Urinary bladder (tissue), 4 donors: ENCODE data around the gene KLHL35. TPM values are rescaled to one million over a fixed set of nuclear protein-coding genes. Genes with fewer than 3 reads are reported as not detected.

Experiments used
- DNase-seq: peaks from one replicate; pipeline ENCODE4 v3.0.0-alpha.2; 2015; ENCODE audit errors: extremely low spot score
- H3K27ac ChIP-seq: one replicate; pipeline ENCODE4 v1.5.1; 2013; ENCODE audit warnings: low read depth, mild to moderate bottlenecking, moderate library complexity
- H3K36me3 ChIP-seq: one replicate; pipeline ENCODE4 v1.6.1; 2013; ENCODE audit warnings: mild to moderate bottlenecking, moderate library complexity; ENCODE audit not compliant: insufficient read depth
- H3K4me1 ChIP-seq: one replicate; pipeline ENCODE4 v1.6.1; 2013; ENCODE audit warnings: mild to moderate bottlenecking, moderate library complexity; ENCODE audit not compliant: insufficient read depth
- H3K4me3 ChIP-seq: one replicate; pipeline ENCODE4 v1.5.1; 2013; ENCODE audit warnings: low read depth, low read length
- WGBS: extraction: QIAGEN DNeasy Blood & Tissue Kit; methylation state at CpG from one replicate; pipeline ENCODE4 v1.1.7; 2013; 5-methylcytosine and 5-hydroxymethylcytosine counted together
- polyA plus RNA-seq: library from polyadenylated mRNA; stranded (reverse); fragments of 200-250 nt; gene quantifications from one replicate; pipeline ENCODE4 v1.2.3, GENCODE V29; 2013
- total RNA-seq: library from RNA; depleted of rRNA; stranded (reverse); fragments of >200 nt; gene quantifications from one replicate; pipeline ENCODE4 v1.2.3, GENCODE V29; 2014
- donor health status: healthy with polysubstance abuse.
- donor health status: healthy.

The KLHL35 gene
- total and polyA plus RNA-seq, 2 donors: 0.39 to 1.7 TPM

DNA sequence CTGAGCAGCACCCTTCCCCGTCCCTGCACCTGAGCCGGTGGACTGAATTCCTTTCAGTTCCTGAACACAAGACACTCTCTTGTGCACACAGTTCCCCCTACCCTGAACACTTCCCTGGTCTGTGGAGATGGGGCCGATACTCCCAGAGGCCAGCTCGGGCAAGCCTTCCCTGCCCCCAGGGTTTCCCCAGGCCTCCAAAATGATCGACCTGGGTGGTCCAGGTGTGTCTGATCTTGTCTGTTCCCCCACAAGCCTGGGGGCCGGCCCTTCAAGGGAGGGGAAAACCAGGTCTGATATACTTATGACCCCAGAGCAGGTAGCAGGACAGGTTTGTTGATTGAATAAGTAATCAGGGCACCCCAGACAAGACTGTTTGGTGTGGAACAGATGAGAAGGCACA lies 40.7 kb upstream of the KLHL35 start:
- no peak for DNase-seq
- 83% methylated on average over 6 of the region's 6 CpGs for WGBS
- H3K36me3 ChIP-seq: no peaks in the 10 kb centered on the region
- no peak overlapping the region for H3K27ac ChIP-seq
- H3K4me1 ChIP-seq: no peaks in the 10 kb centered on the region
- H3K4me3 ChIP-seq: no peak overlapping the region

DNA sequence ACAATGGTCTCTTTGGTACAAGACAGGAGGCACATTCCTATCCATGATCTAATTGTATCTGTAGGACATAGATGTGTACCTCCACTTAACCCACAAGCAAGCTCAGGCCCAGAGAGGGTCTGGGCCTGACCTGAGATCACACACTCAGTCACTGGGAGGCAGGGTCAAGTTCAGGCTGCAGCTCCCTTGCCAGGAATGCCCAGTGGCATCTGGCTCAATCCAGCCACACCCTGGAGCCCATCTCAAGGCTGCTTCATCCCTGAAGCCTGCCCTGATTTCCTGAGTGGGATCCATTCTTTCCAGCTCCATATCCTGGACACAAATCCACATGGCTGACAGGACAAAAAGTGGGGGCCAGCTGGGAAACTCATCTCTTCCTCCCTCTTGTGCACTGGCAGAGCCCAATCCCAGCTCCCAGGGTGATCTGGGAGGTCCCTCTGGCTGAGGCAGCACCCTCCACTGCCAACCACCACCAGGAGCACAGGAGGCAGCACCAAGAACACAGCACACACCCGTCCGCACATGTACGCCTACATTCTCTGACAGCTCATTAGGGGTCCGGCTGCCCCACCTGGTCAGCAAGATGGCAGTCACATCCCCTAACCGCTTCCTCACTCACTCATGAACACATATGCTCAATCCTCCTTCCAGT lies 39.2 kb upstream of the KLHL35 start:
- Histone ChIP-seq H3K27ac (no peak overlapping the region), H3K4me1 (no peaks in the 10 kb centered on the region), H3K4me3 (no peak overlapping the region), H3K36me3 (no peaks in the 10 kb centered on the region)
- DNase-seq: no peak
- WGBS: 97% methylated on average over 5 of the region's 5 CpGs

DNA sequence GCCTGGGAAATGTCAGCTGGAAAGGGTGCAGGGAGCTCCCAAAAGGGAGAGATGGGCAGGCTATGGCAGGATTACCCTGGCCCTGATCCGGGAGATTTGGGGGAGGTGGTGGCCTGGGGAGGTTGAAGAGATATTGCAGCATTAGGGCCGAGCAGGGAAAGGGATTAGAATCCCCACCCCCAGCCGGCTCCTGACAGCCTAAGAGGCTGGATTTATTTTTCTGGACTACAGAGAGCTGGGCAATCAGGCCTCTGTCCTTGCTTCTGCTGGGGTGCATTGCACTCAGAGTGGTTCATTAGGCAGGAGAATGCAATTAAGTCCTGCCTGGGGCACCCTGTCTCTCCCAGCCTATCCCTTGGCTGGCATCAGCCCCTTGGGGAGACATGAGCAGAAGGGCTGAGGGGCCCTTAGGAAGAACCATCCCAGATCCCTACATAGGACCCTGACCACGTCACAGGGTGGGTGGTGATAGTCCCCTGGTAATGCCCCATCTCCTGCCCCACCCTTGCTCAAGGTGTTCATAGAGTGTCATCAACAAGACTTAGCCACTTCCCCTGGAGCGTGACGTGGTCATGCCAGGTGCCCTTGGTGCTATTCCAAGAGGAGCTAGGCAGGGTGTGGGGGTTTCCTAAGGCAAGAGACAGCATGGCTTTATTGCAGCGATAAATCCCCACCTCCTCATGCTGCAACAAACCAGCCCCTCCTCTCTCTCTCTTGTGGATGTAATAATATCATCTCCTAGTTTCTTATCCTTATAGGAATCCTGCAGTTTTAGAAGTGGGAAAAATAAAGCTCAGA lies 38.4 kb upstream of the KLHL35 start:
- no peak overlapping the region for H3K27ac ChIP-seq
- 82% methylated on average over 7 of the region's 7 CpGs for WGBS
- no peak for DNase-seq
- H3K4me1 ChIP-seq: no peaks in the 10 kb centered on the region
- no peaks in the 10 kb centered on the region for H3K36me3 ChIP-seq
- H3K4me3 ChIP-seq: no peak overlapping the region

DNA sequence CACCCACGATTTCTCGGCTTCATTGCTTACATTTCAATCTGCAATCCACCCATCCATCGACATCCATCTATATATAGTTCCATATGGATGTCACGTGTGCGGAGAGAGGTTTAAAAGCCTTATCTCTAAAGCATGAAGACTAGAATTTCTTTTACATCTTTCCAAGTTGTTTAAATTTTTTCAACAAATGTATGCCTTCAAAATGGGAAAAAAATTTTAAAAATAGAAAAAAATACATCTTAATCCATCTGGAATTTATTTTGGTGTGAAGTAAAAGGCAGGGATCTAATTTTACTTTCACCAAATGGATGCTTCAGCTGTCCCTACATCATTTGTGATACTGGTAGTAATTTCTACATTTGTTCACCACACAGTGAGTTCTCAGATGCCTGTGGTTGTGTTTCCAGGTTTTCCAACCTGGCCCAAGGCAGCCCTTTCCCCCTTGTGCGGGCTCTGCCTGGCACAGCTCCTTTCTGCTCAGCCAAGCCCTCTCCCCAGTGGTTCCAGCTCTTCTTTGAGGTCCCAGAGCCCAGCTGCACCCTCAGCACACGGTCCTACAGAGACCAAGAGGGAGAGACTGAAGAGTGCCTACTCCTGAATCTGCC lies 37.6 kb upstream of the KLHL35 start:
- no peaks in the 10 kb centered on the region for H3K36me3 ChIP-seq
- H3K4me1 ChIP-seq: no peaks in the 10 kb centered on the region
- H3K4me3 ChIP-seq: no peak overlapping the region
- no peak for DNase-seq
- no peak overlapping the region for H3K27ac ChIP-seq
- WGBS: 89% methylated on average over 7 of the region's 7 CpGs

DNA sequence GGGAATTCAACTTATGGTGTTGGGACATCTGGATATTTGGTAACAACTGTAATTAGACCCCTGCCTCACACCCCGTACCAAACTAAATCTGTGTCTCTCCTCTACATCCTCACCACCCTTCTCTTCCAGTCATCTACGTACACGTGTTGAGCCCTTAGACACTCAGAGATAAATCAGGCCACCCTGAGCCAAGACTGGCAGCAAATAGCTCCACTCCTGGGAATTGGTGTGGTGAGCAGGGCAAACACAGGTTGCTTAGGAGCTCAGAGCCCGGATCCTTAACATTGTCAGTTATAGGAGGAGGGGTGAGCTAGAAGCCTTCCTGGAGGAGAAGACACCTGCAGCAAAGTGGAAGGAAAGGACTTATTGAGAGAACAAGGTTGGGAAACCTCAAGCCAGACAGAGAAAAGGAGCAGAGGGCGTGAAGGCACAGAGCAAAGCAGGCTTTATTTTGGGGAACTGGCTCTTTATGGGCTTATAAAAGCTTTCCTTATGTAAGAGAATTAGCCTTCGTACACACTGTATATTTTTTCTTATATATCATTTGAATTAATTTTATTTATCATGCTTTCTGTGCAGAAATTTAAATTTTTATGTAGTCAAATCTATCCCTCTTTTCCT lies 36.9 kb upstream of the KLHL35 start:
- Histone ChIP-seq H3K4me3 (no peak overlapping the region), H3K4me1 (no peaks in the 10 kb centered on the region), H3K36me3 (no peaks in the 10 kb centered on the region), H3K27ac (no peak overlapping the region)
- 92% methylated on average over 6 of the region's 6 CpGs for WGBS
- DNase-seq: no peak

DNA sequence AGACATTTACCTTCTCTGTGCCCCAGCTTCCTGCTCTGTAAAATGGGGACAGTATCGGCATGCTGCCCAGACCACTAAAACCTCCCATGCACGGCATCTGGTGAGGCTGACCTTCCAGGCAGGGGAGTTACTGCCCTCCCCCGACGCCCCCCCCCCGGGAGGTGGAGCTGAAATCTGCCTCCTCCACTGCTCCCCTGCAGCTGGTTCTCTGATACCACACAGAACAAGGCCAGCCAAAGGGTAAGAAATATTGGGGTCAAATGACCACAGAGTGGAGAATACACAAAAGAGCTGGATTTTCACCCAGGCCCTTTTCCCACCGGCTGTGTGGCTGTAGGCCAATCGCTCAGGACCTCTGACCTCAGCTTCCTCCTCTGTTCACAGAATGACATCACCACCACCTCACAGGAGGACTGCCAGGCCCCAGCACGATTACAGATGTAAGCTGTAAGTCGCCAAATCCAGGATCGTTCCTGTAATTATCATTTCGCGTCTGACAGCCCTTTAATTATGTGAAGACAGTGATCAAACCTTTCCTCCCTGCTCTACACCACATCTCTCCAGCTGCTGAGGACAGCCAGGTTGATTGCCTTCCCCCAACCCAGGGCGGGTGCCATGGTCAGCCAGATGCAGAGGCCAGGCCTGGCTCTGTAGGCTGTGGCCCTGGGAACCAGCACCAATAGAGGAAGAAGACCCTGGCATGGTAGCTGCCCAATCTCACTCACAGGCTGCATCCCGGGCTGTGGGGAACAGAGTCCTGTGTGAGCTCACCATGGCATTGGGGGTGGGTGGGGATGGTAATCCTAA lies 35.7 kb upstream of the KLHL35 start:
- DNase-seq: no peak
- no peaks in the 10 kb centered on the region for H3K4me1 ChIP-seq
- H3K4me3 ChIP-seq: no peak overlapping the region
- no peak overlapping the region for H3K27ac ChIP-seq
- H3K36me3 ChIP-seq: no peaks in the 10 kb centered on the region
- 47% methylated on average over 14 of the region's 14 CpGs for WGBS

DNA sequence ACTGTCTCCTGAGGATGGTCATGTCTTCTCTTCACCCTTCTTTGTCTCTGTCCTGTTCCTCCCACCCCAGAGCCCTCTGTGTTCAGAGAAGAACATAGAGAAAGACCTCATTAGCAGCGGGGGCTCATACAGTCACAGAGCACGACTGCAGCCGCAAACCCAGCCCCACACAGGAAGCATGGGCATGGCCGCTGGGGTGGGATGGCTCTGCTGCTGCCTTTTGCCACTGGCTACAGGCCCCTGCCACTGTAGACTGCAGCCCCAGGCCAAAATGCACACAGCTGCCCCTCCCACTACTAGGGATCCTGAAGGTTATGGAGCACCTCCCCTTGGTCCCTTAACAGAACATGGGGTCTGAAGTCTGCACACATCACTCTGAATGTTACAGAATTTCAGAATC lies 34.9 kb upstream of the KLHL35 start:
- Histone ChIP-seq H3K4me3 (no peak overlapping the region), H3K36me3 (no peaks in the 10 kb centered on the region), H3K4me1 (no peaks in the 10 kb centered on the region), H3K27ac (no peak overlapping the region)
- 89% methylated on average over 4 of the region's 4 CpGs for WGBS
- DNase-seq: no peak

DNA sequence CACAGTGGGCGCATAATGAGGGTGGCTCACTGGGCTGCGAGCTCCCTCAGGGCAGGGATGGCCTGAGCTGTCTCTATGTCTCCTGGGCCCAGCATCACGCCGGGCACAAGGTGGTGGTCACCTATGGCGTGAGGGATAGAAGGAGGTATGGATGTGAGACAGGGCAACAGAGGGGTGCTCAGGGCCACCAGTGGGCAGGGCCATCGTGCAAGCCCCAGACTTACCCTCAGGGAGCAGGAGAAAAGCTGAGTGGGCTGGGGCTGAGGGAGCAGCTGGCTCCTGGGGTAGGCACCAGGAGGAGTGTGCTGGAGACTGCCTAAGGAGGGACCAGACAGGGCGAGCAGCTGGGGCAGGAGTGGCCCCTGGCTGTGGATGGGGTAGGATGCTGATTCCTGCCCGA lies 34.3 kb upstream of the KLHL35 start:
- no peaks in the 10 kb centered on the region for H3K36me3 ChIP-seq
- H3K4me1 ChIP-seq: no peaks in the 10 kb centered on the region
- no peak overlapping the region for H3K4me3 ChIP-seq
- DNase-seq: no peak
- no peak overlapping the region for H3K27ac ChIP-seq
- WGBS: 96% methylated on average over 8 of the region's 8 CpGs

DNA sequence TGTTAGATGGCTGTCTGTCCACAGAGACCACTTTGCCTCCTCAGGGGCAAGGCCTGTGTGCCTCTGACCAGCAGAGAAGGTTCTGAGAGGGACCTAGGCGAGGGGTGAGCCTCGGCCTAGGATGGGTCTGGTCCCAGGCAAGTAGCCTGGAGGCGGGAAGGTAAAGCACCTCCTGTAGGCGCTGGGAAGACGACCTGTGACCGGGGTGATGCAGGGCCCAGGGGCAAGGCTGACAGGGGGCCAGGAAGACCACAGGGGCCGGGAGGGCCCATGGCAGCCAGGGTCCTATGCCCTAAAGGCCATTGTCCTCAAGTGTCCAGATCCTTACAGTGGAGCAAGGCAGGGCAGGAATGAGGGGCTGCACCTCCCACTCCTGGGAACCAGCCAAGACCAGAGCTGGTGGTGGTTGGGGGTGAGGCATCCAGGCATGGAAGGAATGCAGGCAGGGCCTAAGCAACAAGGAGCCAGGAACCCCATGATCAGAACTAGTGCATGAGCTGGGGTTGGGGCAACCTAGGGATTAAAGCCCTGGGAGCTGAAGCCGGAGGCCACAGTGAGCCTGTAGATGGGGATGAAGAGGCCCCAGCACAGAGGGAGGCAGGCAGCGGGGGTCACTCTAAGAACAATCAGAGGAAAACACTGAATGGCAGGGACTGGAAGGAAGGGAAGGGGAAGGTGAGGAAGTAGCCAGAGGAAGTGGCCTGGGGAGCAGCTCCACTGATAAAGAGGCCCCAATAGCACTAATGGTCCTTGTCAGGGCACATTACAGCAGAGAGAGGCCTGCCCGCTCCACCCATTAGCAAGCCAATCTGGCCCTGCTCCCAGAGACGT lies 32.9 kb upstream of the KLHL35 start:
- Histone ChIP-seq H3K4me3 (no peak overlapping the region), H3K4me1 (no peaks in the 10 kb centered on the region), H3K36me3 (no peaks in the 10 kb centered on the region), H3K27ac (no peak overlapping the region)
- no peak for DNase-seq
- 88% methylated on average over 11 of the region's 11 CpGs for WGBS

DNA sequence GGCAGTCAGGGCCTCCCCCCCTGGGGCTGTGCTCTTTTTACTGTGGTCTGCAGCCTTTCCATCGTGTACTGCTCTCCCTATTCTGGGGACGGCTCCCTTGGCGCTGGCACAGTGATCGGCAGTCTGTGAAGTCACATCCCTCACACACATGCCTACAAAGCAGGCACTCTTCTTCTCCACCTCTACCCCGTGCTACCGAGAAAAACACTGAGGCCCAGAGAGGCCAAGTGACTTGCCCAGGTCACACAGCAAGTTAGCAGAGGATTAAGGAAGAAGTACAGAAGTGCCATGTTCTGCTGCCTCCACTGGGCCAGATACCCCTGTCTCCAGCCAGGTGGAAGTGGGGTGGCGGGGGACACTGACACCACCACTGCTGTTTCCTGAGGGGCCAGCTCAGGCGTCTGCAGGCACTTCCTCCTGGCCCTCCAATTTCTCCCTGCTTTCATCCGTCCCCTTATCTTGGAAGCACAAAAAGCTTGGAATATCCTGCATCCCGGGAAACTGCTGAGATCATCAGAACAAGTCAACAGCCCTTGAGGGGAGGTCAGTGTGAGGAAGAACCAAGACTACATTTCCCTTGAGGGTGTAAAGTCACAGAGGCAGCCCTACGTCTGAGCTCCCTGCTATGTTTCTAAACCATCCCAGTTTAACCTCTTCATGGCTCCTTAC lies 30.2 kb upstream of the KLHL35 start:
- WGBS: 59% methylated on average over 11 of the region's 11 CpGs
- no peak for DNase-seq
- Histone ChIP-seq H3K36me3 (no peaks in the 10 kb centered on the region), H3K4me3 (no peak overlapping the region), H3K4me1 (no peaks in the 10 kb centered on the region), H3K27ac (no peak overlapping the region)

DNA sequence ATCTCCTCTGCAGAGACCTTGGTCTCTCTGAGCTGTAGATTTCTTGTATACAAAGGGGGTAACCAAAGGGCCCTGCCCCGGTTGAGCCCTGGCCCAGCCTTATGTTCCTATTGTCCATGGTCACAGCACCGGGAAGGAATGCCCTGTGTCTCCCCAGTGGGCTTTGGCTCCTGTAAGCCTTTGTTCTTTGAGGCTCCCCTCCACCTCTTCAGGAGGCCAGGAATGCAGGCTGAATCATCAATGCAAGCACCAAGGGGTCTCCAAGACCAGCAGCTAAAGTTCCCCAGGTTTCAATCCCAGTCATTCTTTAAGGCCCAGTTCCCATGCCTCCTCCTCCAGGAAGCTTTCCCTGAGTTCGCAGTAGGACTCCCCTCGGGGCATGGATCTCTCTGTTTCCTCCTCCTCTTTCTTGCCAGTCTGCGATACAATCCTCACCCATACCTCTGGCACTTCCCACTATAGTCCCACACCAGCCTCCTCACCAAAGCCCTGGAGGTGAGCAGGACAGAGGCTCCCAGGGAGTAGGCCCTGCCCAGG lies 29.2 kb upstream of the KLHL35 start:
- Histone ChIP-seq H3K4me3 (no peak overlapping the region), H3K4me1 (no peaks in the 10 kb centered on the region), H3K36me3 (no peaks in the 10 kb centered on the region), H3K27ac (no peak overlapping the region)
- 90% methylated on average over 5 of the region's 5 CpGs for WGBS
- DNase-seq: no peak

DNA sequence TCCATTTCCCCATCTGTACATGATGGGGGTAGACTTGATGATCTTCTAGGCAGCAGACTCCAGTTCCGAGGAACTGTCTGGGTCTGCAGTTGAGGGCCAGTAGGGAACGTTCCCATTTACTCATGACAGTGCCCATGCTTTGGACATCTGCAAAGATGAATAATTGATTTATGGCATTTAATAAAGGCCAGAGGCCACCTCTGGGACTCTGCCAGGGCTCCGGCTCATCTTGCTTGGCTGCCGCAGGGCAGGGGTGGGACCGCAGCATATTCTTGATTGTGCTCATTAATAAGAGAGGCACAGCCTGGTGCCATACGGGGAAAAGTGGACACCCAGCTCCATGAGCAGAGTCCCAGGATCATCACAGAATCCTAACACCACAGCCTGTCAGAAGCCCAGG lies 28.1 kb upstream of the KLHL35 start:
- no peaks in the 10 kb centered on the region for H3K36me3 ChIP-seq
- 88% methylated on average over 6 of the region's 6 CpGs for WGBS

More for the DNA sequence above, 28.1 kb upstream of the KLHL35 start:
- Histone ChIP-seq H3K27ac (no peak overlapping the region), H3K4me3 (no peak overlapping the region), H3K4me1 (no peaks in the 10 kb centered on the region)
- no peak for DNase-seq
